GM18519 (cell line): ENCODE results near the gene KIAA1671.

Experiments used
- ATAC-seq: cut with Tn5 transposase; IDR thresholded peaks from one replicate; pipeline ENCODE4 v1.9.1; 2021; ENCODE audit warnings: mild to moderate bottlenecking, moderate library complexity; ENCODE audit not compliant: unreplicated experiment, low FRiP score

KIAA1671 gene

DNA sequence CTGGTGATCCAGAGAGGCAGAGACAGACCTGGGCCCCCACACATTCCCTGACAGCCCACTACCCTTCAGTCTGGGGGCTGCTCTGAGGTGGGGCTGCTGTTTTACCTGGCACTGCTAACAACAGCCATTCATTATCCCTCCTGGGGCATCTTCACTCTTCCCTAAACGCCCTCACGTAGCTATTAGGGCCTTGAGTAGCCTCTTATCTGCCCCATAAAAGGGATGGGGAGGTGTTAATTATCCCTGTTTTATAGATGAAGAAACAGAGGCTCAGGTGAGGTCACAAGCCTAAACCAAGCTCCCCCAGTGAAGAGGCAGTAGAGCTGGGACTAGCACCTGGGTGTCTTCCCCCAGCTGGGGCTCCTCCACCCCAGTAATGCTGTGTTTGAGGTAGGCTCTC, 79.5 kb downstream of the KIAA1671 start:
- ATAC-seq, result no peak

DNA sequence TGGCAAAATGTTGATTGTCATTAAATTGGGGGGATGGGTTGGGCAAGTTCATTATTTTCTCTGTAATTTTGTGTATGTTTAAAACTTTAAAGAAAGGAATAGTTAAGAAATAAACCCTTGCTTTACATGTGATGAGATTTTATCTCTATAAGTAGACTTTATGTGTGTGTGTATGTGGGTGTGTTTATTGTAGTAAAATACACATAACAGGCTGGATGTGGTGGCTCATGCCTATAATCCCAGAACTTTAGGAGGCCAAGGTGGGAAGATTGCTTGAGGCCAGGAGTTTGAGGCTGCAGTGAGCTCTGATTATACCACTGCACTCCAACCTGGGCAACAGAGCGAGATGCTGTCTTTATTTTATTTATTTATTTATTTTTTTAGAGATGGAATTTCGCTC, 83.2 kb downstream of the KIAA1671 start:
- no peak for ATAC-seq

DNA sequence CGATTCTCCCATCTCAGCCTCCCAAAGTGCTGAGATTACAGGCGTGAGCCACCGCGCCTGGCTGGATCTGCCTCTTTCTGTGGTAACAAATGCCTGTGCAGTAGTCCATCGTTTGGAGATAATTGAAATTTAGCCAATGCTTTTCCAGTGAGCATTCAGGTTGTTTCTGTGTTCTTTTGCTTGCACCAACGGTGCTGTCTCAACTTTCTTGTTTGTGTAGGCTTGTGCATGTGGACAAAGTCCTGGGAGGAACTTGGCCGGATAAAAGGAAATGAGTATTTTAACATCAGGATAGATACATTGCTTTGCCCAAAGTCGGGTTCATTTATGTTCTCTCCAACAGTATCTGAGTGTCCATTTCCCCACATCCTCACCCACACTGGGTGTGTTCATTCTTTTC, 85.7 kb downstream of the KIAA1671 start:
- no peak for ATAC-seq

DNA sequence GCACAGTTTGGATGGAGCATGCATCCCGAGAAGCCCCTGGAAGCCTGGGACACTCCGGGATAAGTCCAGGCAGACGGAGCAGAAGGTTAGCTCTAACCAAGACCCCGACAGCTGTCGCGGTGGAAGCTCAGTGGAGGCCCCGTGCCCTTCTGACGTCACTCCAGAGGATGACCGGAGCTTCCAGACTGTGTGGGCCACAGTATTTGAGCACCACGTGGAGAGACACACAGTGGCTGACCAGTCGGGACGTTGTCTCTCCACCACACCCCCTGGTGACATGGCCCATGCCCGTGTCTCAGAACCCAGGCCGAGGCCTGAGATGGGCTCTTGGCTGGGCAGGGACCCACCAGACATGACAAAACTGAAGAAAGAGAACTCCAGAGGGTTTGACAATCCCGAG, 86.3 kb downstream of the KIAA1671 start:
- no peak for ATAC-seq

DNA sequence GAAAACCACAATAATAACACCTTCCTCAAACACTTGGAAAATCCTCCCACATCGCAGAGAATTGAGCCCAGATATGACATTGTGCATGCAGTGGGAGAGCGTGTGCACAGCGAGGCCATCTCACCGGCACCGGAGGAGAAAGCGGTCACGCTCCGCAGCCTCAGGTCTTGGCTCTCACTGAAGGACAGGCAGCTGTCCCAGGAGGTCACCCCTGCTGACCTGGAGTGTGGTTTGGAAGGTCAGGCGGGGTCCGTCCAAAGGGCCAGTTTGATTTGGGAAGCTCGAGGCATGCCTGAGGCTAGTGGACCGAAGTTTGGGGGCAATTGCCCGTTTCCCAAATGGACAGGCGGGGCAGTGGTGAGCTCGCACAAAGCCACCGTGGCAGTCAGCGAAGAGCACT, 86.7 kb downstream of the KIAA1671 start:
- no peak for ATAC-seq

DNA sequence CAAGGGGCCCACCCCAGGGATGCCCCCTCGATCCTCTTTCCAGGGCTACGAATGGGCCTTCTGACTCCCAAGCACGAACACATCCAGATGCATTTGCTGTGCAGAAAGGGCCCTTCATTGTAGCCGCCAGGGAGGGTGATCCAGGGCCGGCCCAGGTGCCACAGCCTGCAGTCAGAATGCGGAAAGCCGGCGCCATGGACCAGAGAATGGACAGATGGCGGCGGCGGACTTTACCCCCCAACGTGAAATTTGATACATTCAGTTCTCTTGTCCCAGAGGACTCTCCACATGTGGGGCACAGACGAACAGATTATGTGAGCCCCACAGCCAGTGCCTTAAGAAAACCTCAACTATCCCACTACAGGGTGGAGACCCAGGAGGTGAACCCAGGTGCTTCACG, 87.2 kb downstream of the KIAA1671 start:
- ATAC-seq, result no peak

DNA sequence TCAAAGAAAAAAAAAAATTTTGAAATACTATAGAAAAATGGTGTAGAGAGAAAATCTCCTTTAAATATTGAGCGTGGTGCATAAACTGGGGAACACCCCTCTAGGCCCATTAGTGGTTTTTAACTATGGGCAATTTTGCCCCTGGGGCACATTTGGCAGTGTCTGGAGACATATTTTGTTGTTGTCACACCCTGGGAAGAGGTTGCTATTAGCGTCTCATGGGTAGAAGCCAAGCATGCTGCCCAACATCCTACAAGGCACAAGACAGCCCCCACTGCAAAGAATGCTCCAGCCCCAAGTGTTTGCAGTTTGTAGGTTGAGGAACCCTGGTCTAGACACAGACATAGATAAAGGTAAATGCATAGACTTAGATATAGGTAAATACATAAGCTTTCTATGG, 92.6 kb downstream of the KIAA1671 start:
- ATAC-seq, result no peak

DNA sequence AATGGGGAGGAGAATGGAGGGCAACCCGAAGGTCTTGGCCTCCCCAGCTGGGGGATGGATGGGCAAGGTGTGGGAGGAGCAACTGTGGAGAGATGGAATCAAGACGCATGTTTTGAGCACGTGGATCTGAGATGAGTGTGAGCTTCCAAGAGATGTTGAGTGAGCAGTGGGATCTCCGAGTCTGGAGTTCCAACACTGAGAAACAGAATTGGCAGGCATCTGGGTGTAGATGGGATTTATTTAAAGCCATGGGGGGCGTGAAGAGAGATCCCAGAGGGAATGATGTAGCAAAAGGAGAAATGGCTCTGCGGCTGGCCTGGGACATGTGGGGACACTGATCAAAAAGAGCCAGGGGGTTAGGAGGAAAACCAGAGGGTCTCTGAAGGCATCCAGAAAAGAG, 95.6 kb downstream of the KIAA1671 start:
- ATAC-seq, result no peak

DNA sequence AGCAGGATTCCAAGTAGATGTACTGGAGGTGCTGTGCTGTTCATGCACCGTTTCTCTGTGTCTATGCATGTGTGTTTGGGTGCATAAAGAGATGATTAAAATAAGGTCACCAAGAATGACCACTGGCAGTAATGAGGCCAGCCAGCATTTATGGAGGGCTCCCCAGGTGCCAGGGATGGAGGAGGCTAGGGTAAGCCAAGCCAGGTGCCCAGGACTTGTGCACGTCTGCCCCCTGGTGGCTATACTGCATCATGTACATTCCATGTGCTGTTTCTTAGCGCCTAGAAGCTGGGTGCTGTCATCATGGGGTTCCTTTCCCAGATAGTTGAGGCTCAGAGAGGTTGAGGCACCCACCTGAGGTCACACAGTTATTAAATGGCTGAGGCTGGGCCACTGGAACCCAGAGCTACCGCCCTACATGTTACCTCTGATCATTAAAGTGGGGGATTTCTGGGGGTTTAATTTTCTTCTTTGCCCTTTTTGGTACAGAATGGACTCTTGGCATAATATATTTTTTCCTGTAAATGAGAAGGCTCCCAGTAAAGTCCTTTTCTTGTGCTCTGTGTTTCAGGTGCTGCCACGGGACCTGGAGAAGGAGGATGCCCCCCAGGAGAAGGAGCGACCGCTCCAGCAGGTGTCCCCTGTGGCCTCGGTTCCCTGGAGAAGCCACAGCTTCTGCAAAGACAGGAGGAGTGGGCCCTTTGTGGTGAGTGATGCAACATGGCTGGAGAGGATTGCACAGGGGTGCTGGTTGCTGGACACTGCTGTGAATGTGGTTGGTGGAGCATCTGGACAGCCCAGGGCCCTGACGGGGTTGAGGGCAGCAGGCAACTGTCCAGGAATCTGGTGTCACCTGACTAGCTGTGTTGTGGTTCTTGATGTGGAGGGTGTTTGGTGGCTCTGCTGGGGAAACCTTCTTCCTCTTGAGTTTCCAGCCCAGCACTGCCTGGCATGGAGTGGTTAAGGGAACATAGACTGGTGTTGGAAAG, 96.4 kb downstream of the KIAA1671 start:
- ATAC-seq, result no peak

DNA sequence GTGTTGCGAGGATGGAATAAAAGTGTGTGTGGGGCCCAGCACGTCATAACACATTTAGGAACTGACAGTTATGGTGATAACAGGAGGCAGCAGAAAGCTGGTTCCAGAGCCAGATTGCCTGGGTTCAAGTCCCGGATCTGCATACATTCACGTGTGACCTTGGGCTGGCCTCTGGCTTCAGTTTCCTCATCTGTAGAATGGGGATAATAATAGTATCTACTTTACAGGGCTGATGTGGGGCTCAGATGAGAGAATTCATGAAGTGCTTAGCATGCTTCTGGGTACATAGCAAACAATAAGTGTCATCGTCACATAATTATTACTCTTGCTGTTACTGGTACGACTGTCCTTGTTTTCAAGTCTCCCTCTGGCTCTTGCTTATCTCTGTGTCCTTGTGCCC, 97.3 kb downstream of the KIAA1671 start:
- no peak for ATAC-seq

DNA sequence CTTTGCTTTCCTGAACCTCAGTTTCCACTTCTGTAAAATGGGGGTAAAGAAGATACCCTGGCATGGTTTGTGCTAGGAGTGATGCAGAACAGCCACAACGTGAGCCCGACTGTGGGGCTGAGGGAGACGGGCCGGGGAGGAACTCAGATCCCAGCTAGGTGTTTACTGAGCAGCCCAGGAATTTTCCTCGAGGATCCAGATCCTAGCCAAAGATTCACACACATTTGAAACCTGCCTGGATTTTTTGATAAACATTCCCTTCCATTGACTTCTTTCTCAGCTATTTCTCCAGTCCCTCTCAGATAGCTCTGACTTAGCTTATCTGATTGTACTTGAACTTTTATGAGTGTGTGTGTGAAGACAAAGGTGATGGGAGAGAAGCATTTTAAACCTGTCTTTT, 98.0 kb downstream of the KIAA1671 start:
- no peak for ATAC-seq

DNA sequence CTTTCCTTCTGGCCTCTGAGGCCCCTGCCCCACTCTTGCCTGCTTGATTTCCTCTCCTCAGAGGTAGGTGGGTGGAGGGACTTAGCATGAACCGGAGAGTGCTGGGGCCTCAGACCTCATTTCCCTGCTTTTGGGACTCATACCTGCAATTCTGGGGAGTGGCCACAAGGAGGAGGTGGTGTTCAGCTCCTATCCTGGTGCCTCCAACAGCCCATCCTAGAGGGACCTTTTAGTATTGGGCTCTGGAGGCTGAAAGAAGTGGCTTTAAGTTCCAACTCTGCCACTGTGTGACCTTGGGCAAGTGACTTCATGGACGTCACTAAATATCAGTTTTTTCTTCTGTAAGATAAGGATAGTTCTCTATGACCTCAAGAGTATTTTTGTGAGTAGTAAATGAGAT, 98.6 kb downstream of the KIAA1671 start:
- no peak for ATAC-seq

DNA sequence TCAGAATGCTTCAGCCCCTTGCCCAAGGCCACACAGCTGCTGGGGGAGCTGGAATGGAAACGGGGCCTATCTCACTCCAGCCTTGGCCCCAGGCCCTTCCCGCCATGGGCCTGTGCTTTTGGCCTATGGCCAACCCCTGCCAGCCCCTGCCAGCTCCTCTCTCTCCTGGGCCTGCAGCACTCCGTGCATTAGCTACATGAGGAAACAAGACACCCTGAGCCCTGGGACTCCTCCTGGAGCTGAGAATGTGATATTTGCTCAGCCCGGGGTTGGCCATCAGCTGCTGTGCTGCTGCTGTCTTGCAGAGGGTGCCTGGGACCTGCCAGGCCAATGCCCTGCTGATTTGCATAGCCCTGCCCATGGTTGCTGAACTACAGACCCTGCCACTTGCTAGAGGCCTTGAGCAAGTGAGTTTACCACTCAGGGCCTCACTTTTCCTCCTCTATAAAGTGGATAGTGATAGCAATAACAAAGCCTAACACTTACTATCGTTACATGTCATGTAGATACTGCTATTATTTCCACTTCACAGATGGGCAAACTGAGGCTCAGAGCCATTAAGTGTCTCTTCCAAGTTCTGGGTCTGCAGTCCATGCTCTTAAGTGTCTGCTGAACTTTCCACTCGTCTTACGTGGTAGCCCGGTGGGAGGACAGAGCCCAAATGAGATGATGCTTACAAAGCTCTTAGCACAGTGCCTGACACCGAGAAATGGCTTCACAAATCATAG, 99.6 kb downstream of the KIAA1671 start:
- no peak for ATAC-seq

DNA sequence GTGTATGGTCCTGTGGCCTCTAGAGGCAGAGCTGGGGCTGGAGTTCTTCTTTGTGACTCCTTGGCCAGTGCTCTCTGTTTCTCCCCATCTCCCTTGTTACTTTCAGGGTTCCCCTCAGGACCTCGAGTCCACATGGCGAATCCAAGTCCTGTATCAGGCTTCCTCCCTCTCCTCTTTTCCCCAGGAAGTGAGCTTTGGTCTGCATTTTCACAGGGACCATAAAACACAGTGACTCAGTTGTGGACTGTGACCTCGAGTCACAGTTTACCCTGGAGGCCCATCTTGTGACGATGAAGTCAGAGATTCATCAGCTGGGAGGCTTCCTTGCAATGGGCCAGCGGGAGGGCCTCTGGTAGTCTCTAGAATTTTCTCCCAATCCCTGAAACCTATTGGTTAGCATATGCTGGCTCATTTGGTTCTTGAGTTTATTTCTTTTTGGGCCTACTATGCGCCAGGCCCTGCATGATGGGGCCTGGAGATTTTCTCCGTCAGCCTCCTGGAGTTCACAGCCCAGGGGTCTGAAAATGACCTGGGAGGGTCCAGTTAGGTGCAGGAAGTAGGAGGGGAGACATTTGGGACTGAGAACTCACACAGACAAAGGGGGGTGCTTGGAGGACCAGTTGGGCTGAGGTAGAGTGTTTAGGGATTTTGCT, 100.8 kb downstream of the KIAA1671 start:
- ATAC-seq, result no peak

DNA sequence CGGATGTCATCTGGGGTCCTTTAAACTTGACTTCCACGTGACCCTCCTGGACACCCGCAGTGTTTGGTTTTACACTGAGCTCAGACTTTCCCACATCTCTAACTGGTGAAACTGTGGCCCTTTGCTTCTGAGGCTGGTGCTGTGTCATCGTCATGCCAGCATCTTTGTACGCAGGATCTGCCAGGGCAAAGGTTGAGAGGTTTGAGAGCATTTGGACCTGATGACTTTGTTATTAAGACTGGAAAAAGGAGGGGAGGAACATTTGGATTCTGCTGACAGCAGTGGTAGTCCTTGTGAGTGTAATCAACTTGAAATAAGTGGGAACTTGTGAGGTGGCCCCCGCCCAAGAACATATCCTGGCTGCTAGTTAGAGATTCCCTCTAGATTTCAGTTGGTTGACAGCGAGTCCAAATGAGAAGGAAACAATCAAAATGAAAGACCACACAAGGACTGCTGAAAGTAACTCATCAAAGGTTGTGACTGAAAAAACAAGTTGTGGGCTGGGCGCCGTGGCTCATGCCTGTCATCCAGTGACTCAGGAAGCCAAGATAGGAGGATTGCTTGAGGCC, 102.5 kb downstream of the KIAA1671 start:
- no peak for ATAC-seq

DNA sequence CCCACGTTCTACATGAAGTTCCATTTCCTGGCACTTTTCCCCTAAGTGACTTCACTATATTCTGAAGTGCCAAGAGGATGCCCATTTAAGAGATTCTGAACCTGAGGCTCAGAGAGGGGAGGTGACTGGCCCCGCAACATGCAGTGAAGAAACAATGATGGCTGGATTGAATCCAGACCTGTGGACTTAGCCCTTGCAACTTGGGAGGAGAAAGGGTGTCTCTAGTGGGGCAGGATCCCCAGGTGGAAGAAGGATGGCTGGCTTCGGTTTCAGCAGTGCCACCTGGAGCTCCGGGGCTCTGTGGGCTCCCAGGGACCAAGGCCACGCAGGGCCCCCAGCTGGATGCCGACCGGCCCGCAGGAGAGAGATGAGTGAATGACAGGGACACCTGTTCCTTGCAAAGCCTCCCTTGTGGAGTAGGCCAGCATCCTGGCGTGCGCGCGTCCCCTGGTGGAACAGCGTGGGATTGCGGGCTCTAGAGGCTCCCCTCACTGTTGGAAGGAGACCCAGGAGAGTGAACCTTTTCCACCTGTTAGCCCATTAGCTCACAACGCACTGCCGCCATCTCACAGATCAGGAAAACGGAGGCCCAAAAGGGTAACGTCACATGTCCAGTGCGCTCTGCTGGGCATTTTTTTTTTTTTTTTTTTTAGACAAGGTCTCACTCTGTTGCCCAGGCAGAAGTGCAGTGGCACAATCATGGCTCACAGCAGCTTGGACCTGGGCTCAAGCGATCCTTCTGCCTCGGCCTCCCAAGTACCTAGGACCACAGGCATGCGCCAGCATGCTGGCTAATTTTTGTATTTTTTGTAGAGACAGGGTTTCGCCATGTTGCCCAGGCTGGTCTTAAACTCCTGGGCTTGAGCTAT, 104.7 kb downstream of the KIAA1671 start:
- no peak for ATAC-seq

DNA sequence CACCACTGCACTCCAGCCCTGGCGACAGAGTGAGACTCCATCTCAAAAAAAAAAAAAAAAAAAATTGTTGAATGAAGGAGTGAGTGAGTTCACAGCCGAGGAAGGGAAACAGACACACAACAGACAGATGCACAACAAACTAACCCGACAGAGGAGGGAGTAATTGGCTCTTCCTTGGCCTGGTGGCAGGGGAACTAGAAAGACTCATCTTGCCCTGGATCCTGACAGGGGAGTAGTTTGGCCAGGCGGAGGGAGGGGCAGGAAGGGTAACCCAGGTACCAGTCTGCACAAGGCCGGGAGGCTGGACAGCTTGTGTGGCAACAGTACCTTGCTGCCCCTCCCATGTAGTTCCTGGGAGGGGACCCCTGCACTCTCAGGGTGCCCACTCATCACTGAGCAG, 106.9 kb downstream of the KIAA1671 start:
- ATAC-seq, result no peak

DNA sequence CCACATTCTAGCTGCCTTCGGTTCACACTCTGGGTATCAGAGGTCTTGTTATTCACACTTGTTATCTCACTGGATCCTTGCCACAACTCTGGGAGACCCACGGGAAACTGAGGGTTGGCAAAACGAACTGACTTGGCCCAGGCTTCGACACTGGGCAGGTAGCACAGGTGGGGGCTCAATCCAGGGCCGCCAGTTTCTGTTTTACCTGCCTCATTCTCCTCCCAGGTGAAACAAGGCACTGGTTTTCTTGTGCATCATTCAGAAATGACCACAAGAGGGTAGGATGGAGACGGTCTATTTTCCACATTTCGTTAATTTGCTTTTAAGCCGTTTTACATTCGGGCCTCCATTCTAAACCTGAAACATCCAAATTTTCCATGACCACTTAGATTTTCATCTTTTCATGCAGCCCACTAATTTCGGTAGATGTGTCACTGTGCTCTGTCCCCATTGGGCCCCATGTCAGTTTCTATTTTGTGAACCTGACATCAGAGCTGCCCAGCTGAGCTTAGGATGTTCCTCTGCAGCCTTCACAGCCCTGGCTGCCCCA, 108.1 kb downstream of the KIAA1671 start:
- ATAC-seq, result no peak

DNA sequence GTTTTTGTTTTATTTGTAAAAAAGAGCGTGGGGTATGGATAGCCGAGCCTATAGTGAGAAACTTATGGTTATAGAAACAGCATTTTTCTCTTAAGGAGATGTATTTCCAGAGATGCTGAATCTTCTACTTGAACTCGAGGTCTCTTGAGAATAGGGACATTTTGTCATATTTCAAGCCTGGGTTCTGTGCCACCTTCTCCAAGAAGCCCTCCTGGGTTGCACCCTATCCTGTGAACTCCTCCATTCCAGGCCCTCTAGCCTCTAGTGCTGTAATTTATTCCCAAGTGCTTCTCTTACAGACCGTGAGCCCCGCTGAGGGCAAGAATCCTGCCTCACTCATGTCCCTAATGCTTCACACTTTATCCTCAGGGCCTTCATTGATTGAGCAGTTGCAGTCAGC, 108.6 kb downstream of the KIAA1671 start:
- ATAC-seq, result no peak
